Subcutaneous abdominal adipose tissue (tissue), 5 donors: Measurements from ENCODE around the gene UTS2R.
A peak's percentile ranks its signal among the peaks of the same experiment; 100 is the strongest.

Source experiments
- H3K27ac ChIP-seq: one replicate; pipeline ENCODE4 v1.7.0; 2013; ENCODE audit warnings: low read depth, mild to moderate bottlenecking, inconsistent platforms, low read length, moderate library complexity
- H3K27me3 ChIP-seq, 5 donors: one replicate each; pipeline ENCODE4 v1.7.0; 2013; ENCODE audit warnings: low read length in 5 of 5, inconsistent platforms in 1 of 5; ENCODE audit not compliant: control insufficient read depth in 5 of 5, insufficient read depth in 4 of 5
- H3K36me3 ChIP-seq, 5 donors: one replicate each; pipeline ENCODE4 v1.7.0; 2013; ENCODE audit warnings: low read length in 5 of 5; ENCODE audit not compliant: control insufficient read depth in 5 of 5, insufficient read depth in 5 of 5
- H3K4me1 ChIP-seq, 5 donors: one replicate each; pipeline ENCODE4 v1.7.0; 2013; ENCODE audit warnings: low read length in 5 of 5, mild to moderate bottlenecking in 3 of 5, moderate library complexity in 1 of 5; ENCODE audit not compliant: control insufficient read depth in 5 of 5, insufficient read depth in 5 of 5
- H3K4me3 ChIP-seq, 5 donors: one replicate each; pipeline ENCODE4 v1.7.0; 2013; ENCODE audit warnings: low read length in 5 of 5, low read depth in 1 of 5
- H3K9ac ChIP-seq, 5 donors: one replicate each; pipeline ENCODE4 v1.7.0; 2013; ENCODE audit warnings: low read length in 5 of 5, mild to moderate bottlenecking in 4 of 5, moderate library complexity in 3 of 5
- H3K9me3 ChIP-seq, 5 donors: one replicate each; pipeline ENCODE4 v1.7.0; 2013; ENCODE audit warnings: low read length in 5 of 5; ENCODE audit not compliant: control insufficient read depth in 5 of 5
- donor health status: healthy.
- donor health status: healthy.
- donor health status: healthy.
- donor health status: healthy.
- donor health status: healthy.

The UTS2R gene

GRCh38 chr17:82334622-82335394 lies 36.8 kb upstream of the UTS2R start:
- Histone ChIP-seq H3K4me1 (peaks cover 3 to 58% (median 48%) of the 10 kb centered on the region in 5 donors), H3K27ac (no peak overlapping the region), H3K36me3 (no peaks in the 10 kb centered on the region), H3K9ac (peak overlapping the region; percentile 43 to 76 (median 56)), H3K4me3 (peak overlapping the region; percentile 64 to 73 (median 71)), H3K27me3 (peaks cover 11 to 30% (median 19%) of the 10 kb centered on the region in 5 donors), H3K9me3 (no peaks in the 10 kb centered on the region)

GRCh38 chr17:82338858-82339633 lies 32.5 kb upstream of the UTS2R start:
- H3K27me3 ChIP-seq, result peaks cover 0 to 2% (median 0%) of the 10 kb centered on the region in 5 donors
- peak overlapping the region in 1 of 5 donors; percentile 10 for H3K9ac ChIP-seq
- no peaks in the 10 kb centered on the region for H3K9me3 ChIP-seq
- no peak overlapping the region for H3K27ac ChIP-seq
- peaks cover 3 to 28% (median 26%) of the 10 kb centered on the region in 5 donors for H3K4me1 ChIP-seq
- H3K36me3 ChIP-seq, result no peaks in the 10 kb centered on the region
- peak overlapping the region; percentile 43 to 58 (median 49) for H3K4me3 ChIP-seq

GRCh38 chr17:82339634-82340580 lies 31.7 kb upstream of the UTS2R start:
- H3K36me3 ChIP-seq, result no peaks in the 10 kb centered on the region
- peaks cover 2 to 19% (median 17%) of the 10 kb centered on the region in 5 donors for H3K4me1 ChIP-seq
- H3K4me3 ChIP-seq, result peak overlapping the region in 4 of 5 donors; percentile 47 to 58 (median 50)
- no peaks in the 10 kb centered on the region for H3K9me3 ChIP-seq
- peaks cover 0 to 3% (median 0%) of the 10 kb centered on the region in 5 donors for H3K27me3 ChIP-seq
- peak overlapping the region in 1 of 5 donors; percentile 10 for H3K9ac ChIP-seq
- no peak overlapping the region for H3K27ac ChIP-seq

GRCh38 chr17:82342361-82343079 lies 29.0 kb upstream of the UTS2R start:
- no peak overlapping the region for H3K9ac ChIP-seq
- H3K27me3 ChIP-seq, result peaks cover 0 to 4% (median 3%) of the 10 kb centered on the region in 5 donors
- no peaks in the 10 kb centered on the region for H3K36me3 ChIP-seq
- H3K9me3 ChIP-seq, result no peaks in the 10 kb centered on the region
- no peak overlapping the region for H3K27ac ChIP-seq
- no peak overlapping the region for H3K4me3 ChIP-seq
- peaks cover 0 to 12% (median 12%) of the 10 kb centered on the region in 5 donors for H3K4me1 ChIP-seq

- H3K27ac ChIP-seq, result no peak overlapping the region
- H3K9ac ChIP-seq, result no peak overlapping the region
- H3K9me3 ChIP-seq, result no peaks in the 10 kb centered on the region
These were observed 28.0 kb upstream of the UTS2R start for GRCh38 chr17:82343560-82343959.

GRCh38 chr17:82344175-82344907 lies 27.2 kb upstream of the UTS2R start:
- H3K4me3 ChIP-seq, result no peak overlapping the region
- H3K27ac ChIP-seq, result no peak overlapping the region
- H3K9me3 ChIP-seq, result no peaks in the 10 kb centered on the region
- peaks cover 3 to 12% (median 10%) of the 10 kb centered on the region in 5 donors for H3K27me3 ChIP-seq
- peaks cover 0 to 10% (median 4%) of the 10 kb centered on the region in 5 donors for H3K4me1 ChIP-seq
- H3K9ac ChIP-seq, result no peak overlapping the region
- H3K36me3 ChIP-seq, result no peaks in the 10 kb centered on the region

More at GRCh38 chr17:82343560-82343959, 28.0 kb upstream of the UTS2R start:
- Histone ChIP-seq H3K4me1 (peaks cover 0 to 11% (median 11%) of the 10 kb centered on the region in 5 donors), H3K4me3 (no peak overlapping the region), H3K27me3 (peaks cover 3 to 9% (median 3%) of the 10 kb centered on the region in 5 donors), H3K36me3 (no peaks in the 10 kb centered on the region)

GRCh38 chr17:82345151-82345976 lies 26.2 kb upstream of the UTS2R start:
- peaks cover 5 to 16% (median 10%) of the 10 kb centered on the region in 5 donors for H3K27me3 ChIP-seq
- no peak overlapping the region for H3K27ac ChIP-seq
- no peak overlapping the region for H3K9ac ChIP-seq
- no peaks in the 10 kb centered on the region for H3K36me3 ChIP-seq
- peaks cover 0 to 11% (median 3%) of the 10 kb centered on the region in 5 donors for H3K4me1 ChIP-seq
- H3K9me3 ChIP-seq, result no peaks in the 10 kb centered on the region
- H3K4me3 ChIP-seq, result no peak overlapping the region
